Spleen (tissue), 11 donors: ENCODE measurements around the gene DEK. TPM values are rescaled to one million over a fixed set of nuclear protein-coding genes. Genes with fewer than 3 reads are reported as not detected.

ENCODE experiments used
- DNase-seq: peaks from one replicate; pipeline ENCODE4 v3.0.0-alpha.2; 2020
- H3K27ac ChIP-seq, 8 donors: fragments of 200-600 bp; sonication (generic) in 7 of 8; 1 replicate in 4 of 8; 2 replicates in 4 of 8; pipeline versions ENCODE4 v1.5.0 to v1.8.0; 2016 to 2021; ENCODE audit warnings: inconsistent platforms in 4 of 8, mild to moderate bottlenecking in 4 of 8, moderate library complexity in 1 of 8
- H3K27me3 ChIP-seq, 7 donors: fragments of 200-600 bp; sonication (generic) in 6 of 7; replicated peaks in 1 of 7; 1 replicate in 4 of 7; 2 replicates in 3 of 7; pipeline versions ENCODE4 v1.5.0 to v1.8.0; 2016 to 2021; ENCODE audit warnings: inconsistent platforms in 3 of 7, mild to moderate bottlenecking in 1 of 7
- H3K36me3 ChIP-seq, 6 donors: fragments of 200-600 bp; sonication (generic) in 5 of 6; 1 replicate in 4 of 6; 2 replicates in 2 of 6; pipeline versions ENCODE4 v1.5.0 to v1.8.0; 2016 to 2021; ENCODE audit warnings: inconsistent platforms in 2 of 6
- H3K4me1 ChIP-seq, 6 donors: fragments of 200-600 bp; sonication (generic) in 5 of 6; 1 replicate in 3 of 6; 2 replicates in 3 of 6; pipeline versions ENCODE4 v1.5.0 to v1.8.0; 2016 to 2021; ENCODE audit warnings: inconsistent platforms in 3 of 6
- H3K4me3 ChIP-seq, 8 donors: fragments of 200-600 bp; sonication (generic) in 7 of 8; 1 replicate in 4 of 8; 2 replicates in 4 of 8; pipeline versions ENCODE4 v1.5.0 to v1.8.0; 2016 to 2021; ENCODE audit warnings: inconsistent platforms in 4 of 8, mild to moderate bottlenecking in 4 of 8, moderate library complexity in 2 of 8
- H3K9me3 ChIP-seq, 8 donors: fragments of 200-600 bp; sonication (generic) in 7 of 8; 1 replicate in 4 of 8; 2 replicates in 4 of 8; pipeline versions ENCODE4 v1.5.0 to v1.8.0; 2016 to 2021; ENCODE audit warnings: inconsistent platforms in 4 of 8
- CTCF ChIP-seq, 11 experiments: fragments of 200-600 bp in 7 of 11; fragments of 450-650 bp in 4 of 11; sonication (generic) in 4 of 11; IDR thresholded peaks in 8 of 11; conservative IDR thresholded peaks in 3 of 11; 1 replicate in 7 of 11; 2 replicates in 4 of 11; pipeline versions ENCODE4 v1.4.0 to v1.8.0; 2016 to 2021; ENCODE audit warnings: antibody characterized with exemption in 11 of 11, inconsistent platforms in 4 of 11, mild to moderate bottlenecking in 1 of 11
- POLR2A ChIP-seq, 3 donors: fragments of 450-650 bp; IDR thresholded peaks; one replicate each; pipeline ENCODE4 v1.5.1; 2017; ENCODE audit warnings: antibody characterized with exemption in 3 of 3, mild to moderate bottlenecking in 1 of 3
- POLR2AphosphoS5 ChIP-seq, 3 donors: sonication (generic); formaldehyde crosslinking; IDR thresholded peaks; one replicate each; pipeline ENCODE4 v1.5.1; 2017; ENCODE audit warnings: antibody characterized with exemption in 3 of 3
- whole genome bisulfite sequencing, 5 donors: extraction: QIAGEN DNeasy Blood & Tissue Kit in 3 of 5; methylation state at CpG; one replicate each; pipeline versions ENCODE4 v1.1.5 to v1.1.7; 2013 to 2018; 5-methylcytosine and 5-hydroxymethylcytosine counted together
- intact Hi-C: fragments of 100-400 bp; cut with DNase I; formaldehyde crosslinking; loops from one replicate; pipeline ENCODE4 v1.15.0; 2023; ENCODE audit warnings: low total_unique reads
- polyA plus RNA-seq, 3 donors: library from polyadenylated mRNA; stranded (reverse); fragments of 200-250 nt; gene quantifications; one replicate each; pipeline ENCODE4 v1.2.1, GENCODE V29; 2013
- total RNA-seq, 7 donors: library from RNA; depleted of rRNA in 3 of 7; stranded (reverse); fragments of >200 nt in 3 of 7; fragmentation: NEBNext Ultra II Directional in 4 of 7; extraction: Animal tissue kit (Norgen Biotek cat#: 25700) in 4 of 7; gene quantifications; one replicate each; pipeline versions ENCODE4 v1.1.0 to v1.2.1, GENCODE V29; 2016 to 2021
- donor health status: healthy with polysubstance abuse.
- donor health status: DM: no; HTN: no; CAD: no; lungs with moderate emphysema.
- donor health status: DM: no; HTN: no; CAD: no.
- donor health status: Bipolar disorder and iron deficiency.
- donor health status: healthy.
- donor health status: DM: no; HTN: no; CAD: no.
- donor health status: DM: yes; HTN: yes; CAD: no.

DEK gene
- total and polyA plus RNA-seq, 10 donors: 27.4 to 133 (median 73.9) TPM

- H3K36me3 ChIP-seq: peaks cover 0 to 98% (median 46%) of the 10 kb centered on the region in 6 donors
- no peak for DNase-seq
- H3K27me3 ChIP-seq: no peaks in the 10 kb centered on the region
- no peaks in the 10 kb centered on the region for H3K4me1 ChIP-seq
- no peak overlapping the region for H3K4me3 ChIP-seq
- H3K27ac ChIP-seq: no peak overlapping the region
- TF ChIP-seq POLR2AphosphoS5 (IDR thresholded peaks at IDR 0.05): no peak
- no peak for TF ChIP-seq POLR2A (IDR thresholded peaks at IDR 0.05)
- no peak for TF ChIP-seq CTCF (IDR thresholded peaks at IDR 0.05 in 8 of 11, conservative IDR thresholded peaks at IDR 0.05 in 3 of 11)
- intact Hi-C loops: no loop called here
- WGBS, 5 donors: 47 to 94% (median 71%) methylated on average over 2 of the region's 2 CpGs
- no peaks in the 10 kb centered on the region for H3K9me3 ChIP-seq
Measured at GRCh38 chr6:18207949-18208348, 56.4 kb downstream of the DEK start.

- H3K27ac ChIP-seq: no peak overlapping the region
- H3K9me3 ChIP-seq: no peaks in the 10 kb centered on the region
- intact Hi-C loops: no loop called here
- no peaks in the 10 kb centered on the region for H3K27me3 ChIP-seq
- no peak overlapping the region for H3K4me3 ChIP-seq
- no peaks in the 10 kb centered on the region for H3K4me1 ChIP-seq
- DNase-seq: no peak
- 85 to 92% (median 87%) methylated on average over 8 of the region's 8 CpGs for WGBS, 5 donors
- peaks cover 0 to 98% (median 47%) of the 10 kb centered on the region in 6 donors for H3K36me3 ChIP-seq
- TF ChIP-seq POLR2A (IDR thresholded peaks at IDR 0.05) (no peak), POLR2AphosphoS5 (IDR thresholded peaks at IDR 0.05) (no peak), CTCF (IDR thresholded peaks at IDR 0.05 in 8 of 11, conservative IDR thresholded peaks at IDR 0.05 in 3 of 11) (no peak)
Measured at GRCh38 chr6:18207438-18207837, 56.9 kb downstream of the DEK start.

DNA sequence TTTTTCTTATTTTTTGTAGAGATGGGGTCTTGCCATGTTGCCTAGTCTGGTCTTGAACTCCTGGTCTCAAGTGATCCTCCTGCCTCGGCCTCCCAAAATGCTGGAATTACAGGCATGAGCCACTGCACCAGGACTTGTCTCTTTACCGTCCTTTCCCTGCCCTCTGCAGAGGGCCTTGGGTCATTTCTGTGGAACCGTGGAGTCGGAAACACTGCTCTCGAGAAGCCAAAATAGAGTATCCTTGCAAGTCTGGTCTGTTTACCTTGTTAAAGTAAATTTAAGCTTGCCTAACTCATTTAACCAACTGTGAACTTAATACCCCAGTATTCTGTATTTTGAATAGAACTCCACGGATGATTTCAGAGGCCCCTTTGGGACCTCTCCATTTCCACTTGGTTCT lies 57.7 kb downstream of the DEK start:
- no peak overlapping the region for H3K27ac ChIP-seq
- DNase-seq: no peak
- WGBS, 5 donors: 94 to 98% (median 96%) methylated on average over 6 of the region's 6 CpGs
- no peak for TF ChIP-seq POLR2A (IDR thresholded peaks at IDR 0.05)
- no peak for TF ChIP-seq POLR2AphosphoS5 (IDR thresholded peaks at IDR 0.05)
- no peak for TF ChIP-seq CTCF (IDR thresholded peaks at IDR 0.05 in 8 of 11, conservative IDR thresholded peaks at IDR 0.05 in 3 of 11)
- H3K36me3 ChIP-seq: peaks cover 0 to 98% (median 48%) of the 10 kb centered on the region in 6 donors
- intact Hi-C loops: no loop called here
- no peaks in the 10 kb centered on the region for H3K27me3 ChIP-seq
- H3K9me3 ChIP-seq: no peaks in the 10 kb centered on the region
- H3K4me3 ChIP-seq: no peak overlapping the region
- H3K4me1 ChIP-seq: no peaks in the 10 kb centered on the region

DNA sequence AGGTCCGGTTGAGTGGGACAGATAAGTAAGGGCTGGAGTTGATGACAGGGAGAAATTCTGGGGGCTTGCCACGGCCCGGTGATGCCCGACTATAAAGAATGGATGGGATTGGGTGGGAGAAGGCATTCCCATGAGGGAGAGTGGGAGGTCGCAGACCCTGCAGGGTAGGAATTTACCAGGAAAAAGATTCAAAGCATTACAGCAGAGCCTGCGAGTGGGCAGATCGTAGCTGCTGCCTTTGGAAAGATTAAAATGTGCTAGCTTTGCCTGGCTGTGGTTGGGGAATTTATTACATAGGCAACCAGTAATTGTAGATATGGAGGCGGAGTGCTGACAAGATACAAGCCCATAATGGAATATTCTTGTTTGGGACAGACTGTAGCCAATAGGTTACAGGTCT lies 59.6 kb downstream of the DEK start:
- Histone ChIP-seq H3K36me3 (peaks cover 0 to 98% (median 54%) of the 10 kb centered on the region in 6 donors), H3K4me1 (no peaks in the 10 kb centered on the region), H3K9me3 (no peaks in the 10 kb centered on the region), H3K27me3 (no peaks in the 10 kb centered on the region), H3K4me3 (no peak overlapping the region), H3K27ac (no peak overlapping the region)
- no peak for DNase-seq
- intact Hi-C loops: no loop called here
- TF ChIP-seq POLR2A (IDR thresholded peaks at IDR 0.05): no peak
- TF ChIP-seq CTCF (IDR thresholded peaks at IDR 0.05 in 8 of 11, conservative IDR thresholded peaks at IDR 0.05 in 3 of 11): no peak
- TF ChIP-seq POLR2AphosphoS5 (IDR thresholded peaks at IDR 0.05): no peak
- 92 to 98% (median 97%) methylated on average over 8 of the region's 8 CpGs for WGBS, 5 donors
